Breast epithelium (tissue), 3 donors: ENCODE results near the gene ZNF776.
"Not testable (repeated sequence)": the region's sequence is repeated elsewhere in the genome, so short reads cannot be mapped to it uniquely, and the experiment has no call there.

Source experiments
- CTCF ChIP-seq, 3 donors: fragments of 450-650 bp; IDR thresholded peaks; one replicate each; pipeline ENCODE4 v1.5.1; 2016 to 2017; ENCODE audit warnings: antibody characterized with exemption in 3 of 3, mild to moderate bottlenecking in 3 of 3, moderate library complexity in 3 of 3
- POLR2A ChIP-seq: fragments of 450-650 bp; IDR thresholded peaks from one replicate; pipeline ENCODE4 v1.6.1; 2016; ENCODE audit warnings: antibody characterized with exemption, mild to moderate bottlenecking, moderate library complexity

DNA sequence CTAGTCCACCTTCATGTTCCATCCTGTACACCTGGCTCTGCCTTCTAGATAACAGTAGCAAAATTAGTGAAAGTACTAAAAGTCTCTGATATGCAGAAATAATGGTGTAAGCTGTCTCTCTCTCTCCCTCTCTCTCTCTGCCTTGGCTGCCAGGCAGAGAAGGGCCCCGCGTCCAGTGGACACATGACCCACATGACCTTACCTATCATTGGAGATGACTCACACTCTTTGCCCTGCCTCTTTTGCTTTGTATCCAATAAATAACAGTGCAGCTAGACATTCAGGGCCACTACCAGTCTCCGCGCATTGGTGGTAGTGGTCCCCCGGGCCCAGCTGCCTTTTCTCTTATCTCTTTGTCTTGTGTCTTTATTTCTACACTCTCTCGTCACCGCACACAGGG, 7.8 kb upstream of the ZNF776 start:
- not testable (repeated sequence) for TF ChIP-seq CTCF (IDR thresholded peaks at IDR 0.05); POLR2A
